HL-60/S4 (cell line): ENCODE results near the gene ANGPT4.

Experiments used
- in situ Hi-C: fragments of 300-500 bp; cut with MboI; formaldehyde crosslinking; loops from 2 replicates; pipeline ENCODE4 v1.14.3; 2022; ENCODE audit warnings: low sequenced_read_pairs

ANGPT4 gene

GRCh38 chr20:944148-944547 is 28.0 kb upstream of the ANGPT4 start:
- in situ Hi-C loops: no loop called here

- in situ Hi-C loops: no loop called here
These were observed 26.5 kb upstream of the ANGPT4 start for GRCh38 chr20:942611-943010.

- in situ Hi-C loops: no loop called here
These were observed 24.8 kb upstream of the ANGPT4 start for GRCh38 chr20:940926-941325.

- in situ Hi-C loops: no loop called here
These were observed 23.5 kb upstream of the ANGPT4 start for GRCh38 chr20:939606-940005.

- in situ Hi-C loops: no loop called here
These were observed 18.2 kb upstream of the ANGPT4 start for GRCh38 chr20:934186-934840.

GRCh38 chr20:933029-933428 is 16.9 kb upstream of the ANGPT4 start:
- in situ Hi-C loops: no loop called here

- in situ Hi-C loops: no loop called here
These were observed 15.3 kb upstream of the ANGPT4 start for GRCh38 chr20:931401-931800.

- in situ Hi-C loops: no loop called here
These were observed 10.5 kb upstream of the ANGPT4 start for GRCh38 chr20:926670-927069.

- in situ Hi-C loops: no loop called here
These were observed 9.4 kb upstream of the ANGPT4 start for GRCh38 chr20:925516-925915.

GRCh38 chr20:924639-925038 is 8.5 kb upstream of the ANGPT4 start:
- in situ Hi-C loops: no loop called here

GRCh38 chr20:922781-923180 is 6.6 kb upstream of the ANGPT4 start:
- in situ Hi-C loops: no loop called here

- in situ Hi-C loops: no loop called here
These were observed 4.9 kb upstream of the ANGPT4 start for GRCh38 chr20:921068-921467.

- in situ Hi-C loops: no loop called here
These were observed 4.2 kb upstream of the ANGPT4 start for GRCh38 chr20:920311-920710.

GRCh38 chr20:919491-919916 is 3.4 kb upstream of the ANGPT4 start:
- in situ Hi-C loops: no loop called here

GRCh38 chr20:917416-917815 is 1.3 kb upstream of the ANGPT4 start:
- in situ Hi-C loops: no loop called here

- in situ Hi-C loops: no loop called here
These were observed 691 bp upstream of the ANGPT4 start for GRCh38 chr20:916825-917224.

- in situ Hi-C loops: no loop called here
These were observed 1.2 kb downstream of the ANGPT4 start for GRCh38 chr20:914727-915498.

- in situ Hi-C loops: no loop called here
These were observed 2.8 kb downstream of the ANGPT4 start for GRCh38 chr20:913306-913849.

GRCh38 chr20:911882-912600 is 4.1 kb downstream of the ANGPT4 start:
- in situ Hi-C loops: no loop called here

- in situ Hi-C loops: no loop called here
These were observed 5.0 kb downstream of the ANGPT4 start for GRCh38 chr20:910870-911770.
